ENCODE measurements around the gene KLHL26.

Gene KLHL26

DNA sequence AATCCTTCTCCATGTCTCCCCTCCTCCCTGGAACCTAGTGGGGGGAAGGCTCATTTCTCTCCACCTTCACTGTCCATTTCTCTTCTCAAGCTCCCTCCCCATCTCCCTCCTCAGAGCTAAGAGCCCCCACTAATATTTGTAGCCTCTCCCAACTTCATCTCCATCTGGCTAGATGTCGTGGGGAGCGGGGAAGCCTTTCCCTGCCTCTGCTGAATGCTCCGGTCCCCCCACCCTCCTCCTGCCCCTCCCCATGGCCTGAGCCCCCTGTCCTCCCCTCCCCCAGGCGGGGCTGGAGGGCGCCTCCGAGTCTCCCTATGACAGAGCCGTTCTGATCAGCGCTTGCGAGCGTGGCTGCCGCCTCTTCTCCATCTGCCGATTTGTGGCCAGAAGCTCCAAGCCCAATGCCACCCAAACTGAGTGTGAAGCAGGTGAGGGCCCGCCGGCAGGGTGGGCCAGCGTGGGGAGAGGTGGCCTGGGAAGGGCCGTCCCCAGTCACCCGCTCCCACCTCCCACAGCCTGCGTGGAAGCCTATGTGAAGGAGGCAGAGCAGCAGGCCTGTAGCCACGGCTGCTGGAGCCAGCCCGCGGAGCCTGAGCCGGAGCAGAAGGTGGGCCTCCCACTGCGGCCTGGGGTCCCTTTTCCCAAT lies 23.1 kb upstream of the KLHL26 start:
- DNase-seq, result no peak

DNA sequence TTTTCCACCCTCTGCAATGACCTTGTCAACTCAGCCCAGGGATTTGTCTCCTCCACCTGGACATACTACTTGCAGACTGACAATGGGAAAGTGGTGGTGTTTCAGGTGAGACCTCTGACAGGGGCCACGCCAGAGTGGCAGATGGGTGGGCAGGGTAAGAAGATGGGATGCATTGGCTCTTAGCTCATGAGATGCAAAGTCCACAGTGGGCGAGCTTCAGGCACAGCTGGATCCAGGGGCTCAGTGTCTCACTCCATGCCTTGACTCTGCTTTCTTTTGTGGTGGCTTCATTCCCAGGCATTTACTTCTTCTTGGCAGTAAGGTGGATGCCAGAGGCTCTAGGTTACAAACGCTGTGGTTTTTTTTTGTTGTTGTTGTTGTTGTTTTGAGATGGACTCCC lies 20.8 kb upstream of the KLHL26 start:
- DNase-seq, result no peak

DNA sequence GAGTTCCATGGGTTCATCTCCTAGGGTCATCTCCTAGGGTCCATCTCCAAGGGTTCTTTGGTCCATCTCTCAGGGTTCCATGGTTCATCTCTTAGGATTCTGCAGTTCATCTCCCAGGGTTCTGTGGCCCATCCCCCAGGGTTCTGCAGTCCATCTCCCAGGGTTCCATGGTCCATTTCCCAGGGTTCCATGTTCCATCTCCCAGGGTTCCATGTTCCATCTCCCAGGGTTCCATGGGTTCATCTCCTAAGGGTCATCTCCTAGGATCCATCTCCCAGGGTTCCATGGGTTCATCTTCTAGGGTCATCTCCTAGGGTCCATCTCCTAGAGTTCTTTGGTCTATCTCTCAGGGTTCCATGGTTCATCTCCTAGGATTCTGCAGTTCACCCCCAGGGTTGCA lies 19.3 kb upstream of the KLHL26 start:
- no peak for DNase-seq

DNA sequence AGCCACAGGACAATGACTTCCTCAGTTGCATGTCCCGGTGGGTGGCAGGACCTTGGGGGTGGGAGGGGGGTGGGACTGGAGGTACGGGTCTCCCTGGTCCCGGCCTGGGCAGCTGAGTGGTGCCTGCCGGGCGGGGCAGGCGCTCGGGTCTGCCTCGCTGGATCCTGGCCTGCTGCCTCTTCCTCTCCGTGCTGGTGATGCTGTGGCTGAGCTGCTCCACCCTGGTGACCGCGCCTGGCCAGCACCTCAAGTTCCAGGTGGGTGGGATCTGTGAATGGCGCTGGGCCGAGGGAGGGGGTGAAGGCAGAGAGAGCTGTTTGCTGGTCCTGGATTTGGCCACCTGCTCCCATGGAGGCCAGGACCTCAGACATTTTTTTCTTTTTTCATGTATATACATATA lies 18.6 kb upstream of the KLHL26 start:
- no peak for DNase-seq

DNA sequence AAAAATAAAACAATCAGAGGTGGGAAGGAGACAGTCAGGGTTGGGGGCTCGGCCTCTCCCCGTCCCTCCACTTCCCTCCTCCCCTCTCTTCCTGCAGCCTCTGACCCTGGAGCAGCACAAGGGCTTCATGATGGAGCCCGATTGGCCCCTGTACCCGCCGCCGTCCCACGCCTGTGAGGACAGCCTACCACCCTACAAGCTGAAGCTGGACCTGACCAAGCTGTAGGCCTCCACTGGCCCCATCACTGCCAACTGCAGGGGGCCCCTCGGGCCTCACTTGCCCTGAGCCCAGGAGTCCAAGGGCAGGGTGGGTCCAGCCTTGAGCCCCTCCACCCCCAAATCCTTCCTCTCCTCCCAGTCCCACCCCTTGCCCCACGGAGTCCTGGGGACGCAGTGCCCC lies 16.5 kb upstream of the KLHL26 start:
- no peak for DNase-seq

DNA sequence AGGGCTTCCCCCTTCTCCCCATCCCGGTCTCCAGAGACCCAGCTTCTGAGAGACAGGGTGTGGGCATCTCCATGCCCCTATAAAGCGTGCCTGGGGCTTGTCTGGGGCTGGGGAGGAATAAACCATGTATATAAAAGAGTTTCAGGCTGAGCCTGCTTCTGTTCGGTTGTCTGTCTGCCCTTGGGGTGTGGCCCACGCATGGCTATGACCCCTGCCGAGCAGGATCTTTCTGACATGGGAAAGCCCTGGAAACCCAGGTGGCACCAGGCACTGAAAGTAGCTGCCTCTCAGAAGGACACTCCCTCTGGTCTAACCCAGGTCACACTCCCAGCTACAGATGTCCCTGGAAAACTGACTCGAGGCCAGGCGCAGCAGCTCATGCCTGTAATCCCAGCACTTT lies 15.9 kb upstream of the KLHL26 start:
- DNase-seq, result no peak

DNA sequence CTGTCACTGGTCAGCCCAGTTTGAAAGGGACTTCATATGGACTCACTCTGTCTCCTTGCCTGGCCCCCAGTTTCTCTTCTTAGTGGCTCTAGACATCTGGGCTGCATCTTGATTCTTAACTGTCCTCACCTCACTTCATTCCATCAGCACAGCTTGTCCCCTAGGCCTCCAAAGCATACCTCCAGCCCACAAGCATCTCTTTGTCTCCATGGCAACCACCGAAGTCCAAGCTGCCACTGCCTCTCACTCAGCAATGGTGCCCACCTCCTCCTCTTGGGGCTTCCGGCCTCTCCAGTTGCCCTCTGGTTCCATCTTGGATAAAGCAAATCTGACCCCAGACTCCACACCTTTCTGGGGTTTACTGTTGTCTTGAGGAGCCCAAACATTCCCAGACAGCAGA lies 9.9 kb upstream of the KLHL26 start:
- no peak for DNase-seq

DNA sequence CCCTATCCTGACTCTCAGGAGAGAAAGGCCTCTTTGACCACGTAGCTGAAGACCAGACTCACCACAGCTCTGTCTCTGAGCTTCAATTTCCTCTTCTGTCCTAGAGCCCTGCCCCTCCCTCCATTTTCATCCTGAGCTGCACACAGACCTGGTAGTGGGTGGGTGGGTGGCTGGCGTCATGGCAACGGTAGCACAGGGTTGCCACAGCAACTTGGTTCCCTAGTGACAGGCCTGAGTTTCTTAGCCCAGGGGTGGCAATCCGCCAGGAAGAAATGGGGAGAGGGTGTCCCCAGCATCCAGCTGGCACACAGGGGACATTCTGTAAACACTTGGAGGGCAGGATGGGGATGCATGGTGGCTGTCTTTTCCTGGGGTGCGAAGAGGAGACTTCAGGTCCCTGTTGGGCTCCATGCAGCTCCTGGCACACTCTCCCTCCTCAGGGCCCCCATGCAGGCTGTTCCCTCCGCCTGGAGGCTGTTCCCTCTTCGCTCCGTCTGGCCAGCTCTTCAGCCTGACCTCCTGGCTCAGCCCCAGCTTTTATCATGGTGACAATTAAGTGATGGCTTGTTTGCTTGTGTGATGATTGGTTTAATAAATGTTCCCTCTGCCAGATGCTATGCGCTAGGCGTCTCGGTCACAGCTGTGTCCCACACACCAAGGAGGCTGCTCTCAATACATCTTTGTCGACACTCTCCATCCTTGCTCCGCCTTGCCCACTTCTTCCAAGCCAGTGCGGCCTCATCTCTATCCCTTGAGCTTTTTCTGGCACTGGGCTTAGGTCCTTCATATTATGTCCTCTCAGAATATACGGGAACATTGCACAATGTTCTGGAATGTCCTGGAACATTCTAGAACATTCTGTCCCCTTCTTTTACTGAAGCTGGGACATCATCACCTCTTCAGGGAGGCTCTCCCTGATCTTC lies 7.4 kb upstream of the KLHL26 start:
- DNase-seq, result no peak

DNA sequence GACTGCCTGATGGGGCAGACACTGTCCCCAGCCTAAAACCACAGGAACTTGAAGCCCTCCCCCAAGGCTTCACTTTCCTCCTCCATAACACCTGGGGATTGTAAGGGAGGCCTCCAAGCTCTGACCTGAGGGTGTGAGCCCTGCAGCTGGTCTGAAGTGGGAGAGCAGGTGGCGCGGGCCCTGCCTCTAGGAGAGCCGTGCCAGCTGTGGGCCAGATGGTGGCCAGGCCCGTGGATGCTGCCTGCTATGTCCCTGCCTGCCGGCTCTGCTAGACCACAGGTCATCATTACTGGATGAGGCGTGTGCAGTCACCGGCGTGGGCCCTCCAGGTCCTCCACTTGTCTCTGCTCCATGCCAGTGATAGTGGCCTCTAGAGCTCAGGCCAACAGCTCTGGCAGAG lies 3.5 kb upstream of the KLHL26 start:
- no peak for DNase-seq

DNA sequence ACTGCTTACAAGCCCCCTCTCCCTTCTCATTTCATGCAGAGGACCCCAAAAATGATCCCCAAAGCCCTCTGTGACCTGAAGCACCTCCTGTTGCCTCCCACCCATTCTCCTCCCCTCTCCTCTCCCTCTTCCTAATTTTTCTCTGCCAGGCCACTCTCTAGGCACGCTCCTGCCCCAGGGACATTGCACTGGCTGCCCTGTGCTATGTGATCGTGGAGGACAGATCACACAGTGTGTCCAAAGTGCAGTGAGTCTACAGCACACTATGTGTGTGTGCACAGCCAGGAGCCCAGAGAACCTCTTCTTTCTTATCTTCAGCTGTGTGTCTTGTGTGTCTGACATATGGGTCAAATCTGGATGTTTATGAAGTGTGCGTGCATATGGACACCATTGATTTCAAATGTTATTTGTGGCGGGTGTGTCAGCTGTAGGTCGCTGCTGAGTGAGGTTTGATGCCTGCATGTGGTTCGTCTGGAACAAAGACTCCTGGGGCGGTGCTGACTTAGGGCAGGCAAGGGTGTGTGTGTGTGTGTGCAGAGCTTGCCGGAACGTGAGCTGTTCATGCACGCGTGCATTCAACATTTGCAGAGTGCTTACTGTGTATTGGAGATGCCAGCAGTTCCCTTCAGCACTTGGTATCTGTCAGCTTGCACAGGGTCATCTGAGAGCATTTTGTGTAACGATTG lies 2.1 kb upstream of the KLHL26 start:
- no peak for DNase-seq

DNA sequence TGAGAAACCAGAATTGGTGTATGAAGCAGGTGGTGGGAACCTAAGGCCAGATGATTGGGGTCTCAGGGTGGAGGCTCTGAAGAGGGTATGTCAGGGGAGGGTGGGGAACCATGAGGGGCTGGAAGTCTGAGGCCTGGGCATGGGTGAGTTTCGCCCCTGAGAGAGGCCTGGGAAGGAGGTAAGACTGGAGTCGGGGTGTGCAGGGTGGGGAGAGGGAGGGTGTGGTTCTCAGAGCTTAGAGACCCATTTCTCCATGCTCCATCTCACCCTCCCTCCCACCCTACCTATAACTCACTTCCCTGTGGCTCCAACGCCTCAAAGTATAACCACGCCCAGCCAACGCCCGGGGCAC lies 1.0 kb upstream of the KLHL26 start:
- DNase-seq, result no peak

DNA sequence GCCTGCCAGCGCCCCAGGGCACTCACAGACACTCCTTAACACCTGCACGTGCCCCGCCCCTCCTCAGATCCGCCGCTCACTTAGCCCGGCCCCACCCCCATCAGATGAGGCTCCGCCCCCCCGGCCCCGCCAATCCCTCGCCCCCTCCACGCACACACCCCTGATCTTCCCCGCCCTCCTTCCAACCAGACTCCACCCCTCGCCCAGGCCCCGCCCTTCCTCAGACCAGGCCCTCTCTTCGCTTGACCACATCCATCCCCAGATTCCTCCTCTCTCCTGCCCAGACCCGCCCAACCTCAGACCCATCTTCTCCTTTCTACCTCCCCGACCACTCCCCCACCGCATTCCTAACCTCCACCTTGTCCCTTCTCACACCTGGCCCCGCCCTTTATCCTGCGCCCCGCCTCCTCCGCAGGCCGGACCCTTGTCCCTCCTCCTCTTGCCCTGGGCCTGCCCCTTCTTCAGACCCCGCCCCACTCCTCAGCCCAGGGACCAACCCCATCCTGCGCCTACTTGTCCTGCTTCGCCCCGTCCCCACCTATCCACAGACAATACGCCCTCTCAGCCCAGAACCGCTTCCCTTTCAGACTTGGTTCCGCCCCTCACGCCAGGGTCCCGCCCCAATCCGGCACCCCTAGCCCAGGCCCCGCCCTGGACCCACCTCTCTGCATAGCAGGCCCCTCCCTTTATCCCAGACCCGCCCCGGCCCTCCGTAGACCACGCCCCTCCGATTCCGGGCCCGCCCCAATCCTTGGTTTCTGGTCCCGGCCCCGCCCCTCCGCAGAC lies 452 bp upstream of the KLHL26 start:
- peak; percentile 99 for DNase-seq

DNA sequence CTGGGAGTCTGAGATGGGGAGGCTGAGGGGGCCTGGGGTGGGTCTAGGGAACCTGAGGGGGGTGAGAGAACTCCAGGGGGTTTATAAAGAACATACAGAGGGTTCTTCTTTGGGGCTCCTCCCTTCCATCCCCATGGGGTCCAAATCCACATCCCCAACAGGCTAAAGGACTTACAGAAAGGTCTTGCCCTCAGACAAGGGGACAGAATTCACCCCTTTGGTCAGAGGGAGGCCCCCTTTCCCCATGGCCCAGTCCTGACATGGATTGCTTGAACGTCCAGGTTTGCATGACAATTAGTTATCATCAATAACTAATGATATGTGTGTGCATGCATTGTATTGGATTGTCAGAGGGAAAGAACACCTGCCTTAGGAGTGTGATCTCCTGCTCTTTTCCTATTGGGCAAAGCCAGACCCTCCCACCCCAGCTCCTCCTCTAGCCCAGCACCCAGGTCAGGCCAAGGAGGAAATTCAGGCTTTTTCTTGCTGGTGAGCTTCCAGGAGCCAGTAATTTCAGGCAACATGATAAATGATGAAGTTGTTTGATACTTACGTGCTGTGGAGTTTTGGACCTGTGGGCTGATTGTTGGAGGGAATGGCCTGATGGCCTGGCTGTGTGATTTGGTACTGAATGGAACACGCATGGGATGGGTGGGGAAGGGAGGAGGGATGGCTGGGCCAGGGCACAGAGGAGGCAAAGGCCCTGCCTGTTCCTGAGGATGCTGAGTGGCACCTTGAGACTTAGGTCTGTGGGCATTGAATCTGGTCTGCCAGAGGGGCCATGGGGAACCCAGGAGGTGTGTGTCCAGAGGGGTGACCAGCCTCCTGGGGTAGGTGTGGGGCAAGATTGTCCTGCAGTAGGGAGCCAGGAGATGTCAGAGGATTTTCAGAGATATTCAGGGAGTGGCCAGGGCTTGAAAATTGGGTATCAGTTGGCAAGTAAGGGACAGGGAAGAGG lies 1.1 kb downstream of the KLHL26 start:
- DNase-seq, result peak; percentile 18

DNA sequence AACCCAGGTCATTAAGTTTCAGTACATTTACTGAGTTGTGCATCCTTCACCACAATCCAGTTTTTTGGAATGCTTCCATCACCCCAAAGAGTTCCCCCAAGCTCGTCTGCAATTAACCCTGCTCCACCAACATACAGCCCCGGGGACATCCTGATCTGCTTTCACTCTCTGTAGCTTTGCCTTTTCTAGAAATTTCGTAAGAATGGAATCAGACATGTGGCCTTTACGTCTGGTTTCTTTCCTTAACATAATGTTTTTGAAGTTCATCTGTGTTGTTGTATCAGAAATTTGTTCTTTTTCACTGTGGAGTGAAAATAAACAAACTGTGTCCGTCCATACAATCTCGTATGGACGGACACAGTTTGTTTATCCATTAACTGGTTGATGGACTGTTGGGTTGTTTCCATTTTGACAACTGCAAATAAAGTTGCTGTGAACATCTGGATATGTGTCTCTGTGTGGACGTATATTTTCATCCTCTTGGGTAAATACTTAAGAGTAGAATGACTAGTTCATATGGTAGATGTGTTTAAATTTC lies 2.9 kb downstream of the KLHL26 start:
- DNase-seq, result no peak

DNA sequence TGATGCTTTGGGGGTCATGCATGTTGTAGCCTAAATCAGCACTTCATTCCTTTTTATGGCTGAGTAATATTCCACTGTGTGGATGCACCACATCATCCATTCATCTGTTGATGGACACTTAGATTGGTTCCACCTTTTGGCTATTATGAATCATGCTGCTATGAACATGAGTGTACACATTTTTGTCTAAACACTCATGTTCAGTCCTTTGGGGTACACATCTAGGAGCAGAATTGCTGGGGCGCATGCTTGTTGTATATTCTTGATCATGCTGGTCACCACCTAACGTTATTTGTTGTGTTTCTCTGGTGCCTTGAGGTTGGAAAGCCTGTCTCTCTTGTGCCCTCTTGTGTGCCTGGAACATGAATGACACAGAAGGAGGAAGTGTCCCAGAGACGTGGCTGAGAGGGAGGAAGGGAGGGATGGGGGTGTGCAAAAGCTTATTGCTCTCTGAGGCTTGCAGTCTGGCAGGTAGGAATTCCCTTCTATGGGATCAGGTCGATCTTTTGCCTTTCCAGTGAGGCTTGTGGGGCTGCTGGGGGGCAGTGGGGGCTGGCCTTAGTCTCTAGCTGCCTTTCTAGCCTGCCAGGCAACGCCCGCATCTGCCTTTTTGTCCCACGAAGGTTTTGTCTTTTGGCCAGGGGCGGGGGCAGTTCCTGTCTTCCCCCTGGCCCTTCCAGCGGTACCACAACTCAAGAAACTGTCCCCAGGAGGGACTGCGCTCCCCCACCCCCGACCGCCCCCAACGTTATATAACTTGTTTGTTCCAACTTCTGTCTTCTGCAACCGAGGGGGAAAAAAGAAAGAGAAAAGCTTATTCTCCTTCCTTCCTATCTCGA lies 7.6 kb downstream of the KLHL26 start:
- DNase-seq, result no peak

DNA sequence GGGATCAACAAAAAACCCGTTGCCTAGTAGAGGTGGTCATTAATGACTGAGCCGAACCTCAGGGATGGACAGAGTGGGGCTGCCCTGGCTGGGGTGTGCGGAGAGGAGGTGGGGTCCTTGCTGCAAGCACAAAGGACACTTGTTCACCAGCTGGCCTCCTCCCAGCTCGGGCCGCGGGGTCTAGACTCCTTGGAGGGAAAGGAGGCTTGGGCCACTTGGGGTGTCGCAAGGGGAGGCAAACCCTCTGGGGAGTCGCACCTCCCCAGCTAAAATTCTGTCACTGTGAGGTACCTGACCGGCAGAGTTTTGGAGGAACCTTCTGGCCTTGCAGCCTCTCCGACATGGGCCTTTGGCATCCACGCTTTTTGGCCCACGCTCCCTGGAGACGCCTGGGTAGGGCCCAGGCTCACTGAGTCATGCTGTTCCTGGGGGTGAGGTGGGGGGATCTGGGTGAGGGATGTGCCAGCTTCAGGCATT lies 8.2 kb downstream of the KLHL26 start:
- DNase-seq, result no peak

DNA sequence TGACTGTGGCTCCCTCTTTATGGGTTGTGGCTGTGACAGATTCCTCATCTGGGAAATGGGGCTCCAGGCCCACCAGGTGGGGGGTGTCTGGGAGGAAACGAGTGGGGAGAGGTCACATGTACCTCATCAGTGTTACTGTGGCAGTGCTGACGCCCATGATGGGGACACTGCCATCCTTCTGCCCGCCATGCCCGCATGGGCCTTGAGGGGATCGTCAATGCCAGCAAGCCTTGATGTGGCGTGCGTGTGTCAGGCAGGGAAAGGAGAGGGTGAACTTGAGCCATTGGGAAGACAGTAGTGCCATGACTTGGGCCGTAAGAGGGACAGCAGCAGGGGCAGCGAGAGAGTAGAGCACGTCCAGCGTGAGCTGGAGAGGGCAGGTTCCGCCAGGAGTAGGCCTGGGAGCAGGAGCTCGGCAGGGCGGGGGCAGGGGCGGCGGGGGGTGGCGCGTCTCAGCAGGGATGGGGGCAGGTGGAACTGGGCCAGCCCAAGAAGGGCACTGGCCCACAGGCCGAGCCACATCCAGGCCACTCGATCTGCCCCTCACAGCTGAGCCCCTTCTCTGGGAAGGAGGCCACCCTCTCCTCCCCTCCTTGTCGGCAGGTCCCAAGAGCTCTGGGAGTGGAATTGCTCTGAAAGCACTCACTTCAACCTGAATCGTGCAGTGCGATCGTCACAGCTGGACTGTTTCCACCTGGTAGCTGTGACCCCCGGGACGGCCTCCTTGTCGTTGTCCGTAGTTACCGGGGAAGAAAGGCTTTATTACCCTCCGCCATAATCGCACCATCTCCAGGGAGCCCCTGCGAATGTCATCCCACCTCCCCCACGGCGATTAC lies 9.9 kb downstream of the KLHL26 start:
- DNase-seq, result no peak

DNA sequence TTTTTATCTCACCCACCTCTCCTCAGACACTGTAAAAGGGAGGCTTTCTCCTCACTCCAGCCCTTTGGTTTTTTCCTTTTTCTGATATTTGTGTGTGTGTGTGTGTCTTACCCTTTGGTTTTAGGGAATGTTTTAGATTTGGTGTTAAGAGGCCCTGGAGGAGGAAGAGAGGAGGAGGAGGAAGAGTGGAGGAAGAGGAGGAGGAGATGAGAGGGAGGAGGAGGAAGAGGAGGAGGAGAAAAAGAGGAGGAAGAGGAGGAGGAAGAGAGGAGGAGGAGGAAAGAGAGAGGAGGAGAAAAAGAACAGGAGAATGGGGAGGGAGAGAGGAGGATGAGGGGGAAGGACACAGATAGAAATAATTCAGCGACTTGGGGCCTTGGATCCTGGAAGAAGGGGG lies 10.5 kb downstream of the KLHL26 start:
- DNase-seq, result no peak

DNA sequence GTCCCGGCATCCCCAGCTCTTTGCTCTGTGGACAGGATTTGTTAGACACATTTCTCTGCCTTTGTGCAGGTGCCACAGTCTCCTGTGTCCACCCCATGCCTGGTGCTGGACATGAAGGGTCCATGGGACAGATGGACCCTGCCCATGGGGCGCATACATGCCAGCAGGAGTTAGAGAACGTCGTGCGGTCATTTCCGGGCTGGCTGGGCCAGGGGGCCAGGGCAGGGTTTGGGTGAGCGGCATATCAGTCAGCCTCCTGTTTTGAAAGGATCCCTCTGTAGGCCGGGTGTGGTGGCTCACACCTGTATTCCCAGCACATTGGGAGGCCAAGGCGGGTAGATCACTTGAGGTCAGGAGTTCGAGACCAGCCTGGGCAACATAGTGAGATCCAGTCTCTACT lies 11.0 kb downstream of the KLHL26 start:
- no peak for DNase-seq

DNA sequence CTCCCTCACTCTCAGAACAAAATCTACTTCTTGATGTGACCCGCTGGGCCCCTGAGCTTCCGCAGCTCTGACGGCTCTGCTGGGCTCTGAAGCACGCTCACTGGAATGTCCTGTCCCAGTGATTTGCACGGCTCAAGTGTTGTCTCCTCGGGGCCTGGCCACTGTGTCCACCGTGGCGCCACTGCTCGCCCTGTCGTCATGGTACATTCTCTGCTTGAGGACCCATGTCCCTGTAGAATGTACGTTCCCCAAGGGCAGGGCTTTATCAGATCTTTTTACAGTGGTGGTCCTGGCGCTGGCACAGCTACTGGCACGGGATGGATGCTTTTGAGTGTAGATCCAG lies 12.1 kb downstream of the KLHL26 start:
- no peak for DNase-seq
